ENCODE measurements around the gene NRF1. TPM values are rescaled to one million over a fixed set of nuclear protein-coding genes. Genes with fewer than 3 reads are reported as not detected.
"Not testable (repeated sequence)": the region's sequence is repeated elsewhere in the genome, so short reads cannot be mapped to it uniquely, and the experiment has no call there.

The NRF1 gene
- total and polyA plus RNA-seq, 4 donors = 4.9 to 23.4 (median 14.3) TPM

GRCh38 chr7:129630341-129630740, 18.8 kb downstream of the NRF1 start:
- H3K27ac ChIP-seq (ENCODE audit: low read depth in 1 of 2, low read length in 2 of 2) = no peak overlapping the region
- no peaks in the 10 kb centered on the region for H3K27me3 ChIP-seq (ENCODE audit: control insufficient read depth in 1 of 2, insufficient read depth in 2 of 2, low read length in 1 of 2)
- intact Hi-C loops (cut with DNase I) = loop anchor here in 1 of 2 donors (10.0 kb wide), 1 partner anchor 266 kb away; no protein-coding TSS in a partner anchor
- no peaks in the 10 kb centered on the region for H3K36me3 ChIP-seq (ENCODE audit: control insufficient read depth in 1 of 2, insufficient read depth in 2 of 2, low read length in 1 of 2)
- no peaks in the 10 kb centered on the region for H3K9me3 ChIP-seq (ENCODE audit: control insufficient read depth, low read length)
- DNase-seq = no peak
- no peak for ATAC-seq (ENCODE audit: low FRiP score)
- no peak overlapping the region for H3K4me3 ChIP-seq (ENCODE audit: low read length in 2 of 2)
- WGBS, 2 donors = 56 to 61% methylated on average over 2 of the region's 2 CpGs
- no peaks in the 10 kb centered on the region for H3K4me1 ChIP-seq (ENCODE audit: control insufficient read depth in 1 of 2, insufficient read depth in 2 of 2, low read length in 2 of 2)

- intact Hi-C loops (cut with DNase I) = loop anchor here in 1 of 2 donors (10.0 kb wide), 1 partner anchor 270 kb away; no protein-coding TSS in a partner anchor
- H3K27me3 ChIP-seq (ENCODE audit: control insufficient read depth in 1 of 2, insufficient read depth in 2 of 2, low read length in 1 of 2) = no peaks in the 10 kb centered on the region
- no peak for DNase-seq
- no peak for ATAC-seq (ENCODE audit: low FRiP score)
- H3K27ac ChIP-seq (ENCODE audit: low read depth in 1 of 2, low read length in 2 of 2) = no peak overlapping the region
- 83 to 87% methylated on average over 2 of the region's 2 CpGs for WGBS, 2 donors
- H3K4me1 ChIP-seq (ENCODE audit: control insufficient read depth in 1 of 2, insufficient read depth in 2 of 2, low read length in 2 of 2) = no peaks in the 10 kb centered on the region
- H3K9me3 ChIP-seq (ENCODE audit: control insufficient read depth, low read length) = no peaks in the 10 kb centered on the region
- no peak overlapping the region for H3K4me3 ChIP-seq (ENCODE audit: low read length in 2 of 2)
- no peaks in the 10 kb centered on the region for H3K36me3 ChIP-seq (ENCODE audit: control insufficient read depth in 1 of 2, insufficient read depth in 2 of 2, low read length in 1 of 2)
Observed at GRCh38 chr7:129634361-129635034, 23.0 kb downstream of the NRF1 start.

- Histone ChIP-seq H3K36me3 (ENCODE audit: control insufficient read depth in 1 of 2, insufficient read depth in 2 of 2, low read length in 1 of 2) (no peaks in the 10 kb centered on the region), H3K4me3 (ENCODE audit: low read length in 2 of 2) (no peak overlapping the region), H3K4me1 (ENCODE audit: control insufficient read depth in 1 of 2, insufficient read depth in 2 of 2, low read length in 2 of 2) (no peaks in the 10 kb centered on the region), H3K27me3 (ENCODE audit: control insufficient read depth in 1 of 2, insufficient read depth in 2 of 2, low read length in 1 of 2) (no peaks in the 10 kb centered on the region), H3K9me3 (ENCODE audit: control insufficient read depth, low read length) (no peaks in the 10 kb centered on the region), H3K27ac (ENCODE audit: low read depth in 1 of 2, low read length in 2 of 2) (no peak overlapping the region)
- intact Hi-C loops (cut with DNase I) = loop anchor here in 1 of 2 donors (10.0 kb wide), 1 partner anchor 271 kb away; no protein-coding TSS in a partner anchor
- DNase-seq (peak in 1 of 2 donors; percentile 67), ATAC-seq (ENCODE audit: low FRiP score) (peak; percentile 63)
- whole genome bisulfite sequencing, 2 donors = 21 to 26% methylated on average over 6 of the region's 6 CpGs
Observed at GRCh38 chr7:129635300-129636029, 23.9 kb downstream of the NRF1 start.

GRCh38 chr7:129636030-129636550, 24.6 kb downstream of the NRF1 start:
- not testable (repeated sequence) for H3K27ac ChIP-seq (ENCODE audit: low read depth in 1 of 2, low read length in 2 of 2); H3K4me1 ChIP-seq (ENCODE audit: control insufficient read depth in 1 of 2, insufficient read depth in 2 of 2, low read length in 2 of 2); H3K27me3 ChIP-seq (ENCODE audit: control insufficient read depth in 1 of 2, insufficient read depth in 2 of 2, low read length in 1 of 2); H3K4me3 ChIP-seq (ENCODE audit: low read length in 2 of 2); DNase-seq; H3K9me3 ChIP-seq (ENCODE audit: control insufficient read depth, low read length); H3K36me3 ChIP-seq (ENCODE audit: control insufficient read depth in 1 of 2, insufficient read depth in 2 of 2, low read length in 1 of 2); ATAC-seq (ENCODE audit: low FRiP score)
- 85 to 86% methylated on average over 5 of the region's 5 CpGs for WGBS, 2 donors
- intact Hi-C loops (cut with DNase I) = loop anchor here in 1 of 2 donors (10.0 kb wide), 1 partner anchor 271 kb away; no protein-coding TSS in a partner anchor

- H3K4me3 ChIP-seq (ENCODE audit: low read length in 2 of 2) = no peak overlapping the region
- no peak for ATAC-seq (ENCODE audit: low FRiP score)
- no peak overlapping the region for H3K27ac ChIP-seq (ENCODE audit: low read depth in 1 of 2, low read length in 2 of 2)
- no peaks in the 10 kb centered on the region for H3K9me3 ChIP-seq (ENCODE audit: control insufficient read depth, low read length)
- WGBS, 2 donors = 91 to 92% methylated on average over 4 of the region's 4 CpGs
- intact Hi-C loops (cut with DNase I) = loop anchor here in 1 of 2 donors (10.0 kb wide), 1 partner anchor 272 kb away; no protein-coding TSS in a partner anchor
- no peaks in the 10 kb centered on the region for H3K4me1 ChIP-seq (ENCODE audit: control insufficient read depth in 1 of 2, insufficient read depth in 2 of 2, low read length in 2 of 2)
- no peak for DNase-seq
- H3K27me3 ChIP-seq (ENCODE audit: control insufficient read depth in 1 of 2, insufficient read depth in 2 of 2, low read length in 1 of 2) = no peaks in the 10 kb centered on the region
- H3K36me3 ChIP-seq (ENCODE audit: control insufficient read depth in 1 of 2, insufficient read depth in 2 of 2, low read length in 1 of 2) = no peaks in the 10 kb centered on the region
Observed at GRCh38 chr7:129636641-129637040, 25.1 kb downstream of the NRF1 start.

GRCh38 chr7:129640400-129640799, 28.9 kb downstream of the NRF1 start:
- WGBS, 2 donors = 67 to 74% methylated on average over 2 of the region's 2 CpGs
- no peak for DNase-seq
- no peak overlapping the region for H3K4me3 ChIP-seq (ENCODE audit: low read length in 2 of 2)
- H3K36me3 ChIP-seq (ENCODE audit: control insufficient read depth in 1 of 2, insufficient read depth in 2 of 2, low read length in 1 of 2) = no peaks in the 10 kb centered on the region
- no peaks in the 10 kb centered on the region for H3K9me3 ChIP-seq (ENCODE audit: control insufficient read depth, low read length)
- no peaks in the 10 kb centered on the region for H3K27me3 ChIP-seq (ENCODE audit: control insufficient read depth in 1 of 2, insufficient read depth in 2 of 2, low read length in 1 of 2)
- ATAC-seq (ENCODE audit: low FRiP score) = no peak
- H3K27ac ChIP-seq (ENCODE audit: low read depth in 1 of 2, low read length in 2 of 2) = no peak overlapping the region
- intact Hi-C loops (cut with DNase I) = loop anchor here (5.0 to 10.0 kb wide), 2 partner anchors 156 to 273 kb away; no protein-coding TSS in a partner anchor
- no peaks in the 10 kb centered on the region for H3K4me1 ChIP-seq (ENCODE audit: control insufficient read depth in 1 of 2, insufficient read depth in 2 of 2, low read length in 2 of 2)

- no peak overlapping the region for H3K27ac ChIP-seq (ENCODE audit: low read depth in 1 of 2, low read length in 2 of 2)
- H3K4me3 ChIP-seq (ENCODE audit: low read length in 2 of 2) = no peak overlapping the region
- no peaks in the 10 kb centered on the region for H3K9me3 ChIP-seq (ENCODE audit: control insufficient read depth, low read length)
- DNase-seq = no peak
- no peaks in the 10 kb centered on the region for H3K4me1 ChIP-seq (ENCODE audit: control insufficient read depth in 1 of 2, insufficient read depth in 2 of 2, low read length in 2 of 2)
- ATAC-seq (ENCODE audit: low FRiP score) = no peak
- intact Hi-C loops (cut with DNase I) = loop anchor here (5.0 to 10.0 kb wide), 2 partner anchors 158 to 276 kb away; no protein-coding TSS in a partner anchor
- no peaks in the 10 kb centered on the region for H3K36me3 ChIP-seq (ENCODE audit: control insufficient read depth in 1 of 2, insufficient read depth in 2 of 2, low read length in 1 of 2)
- no peaks in the 10 kb centered on the region for H3K27me3 ChIP-seq (ENCODE audit: control insufficient read depth in 1 of 2, insufficient read depth in 2 of 2, low read length in 1 of 2)
- 82 to 84% methylated on average over 4 of the region's 4 CpGs for WGBS, 2 donors
Observed at GRCh38 chr7:129642871-129643549, 31.5 kb downstream of the NRF1 start.

GRCh38 chr7:129643550-129644170, 32.1 kb downstream of the NRF1 start:
- H3K4me1 ChIP-seq (ENCODE audit: control insufficient read depth in 1 of 2, insufficient read depth in 2 of 2, low read length in 2 of 2) = no peaks in the 10 kb centered on the region
- intact Hi-C loops (cut with DNase I) = loop anchor here (5.0 to 10.0 kb wide), 2 partner anchors 159 to 276 kb away; no protein-coding TSS in a partner anchor
- H3K9me3 ChIP-seq (ENCODE audit: control insufficient read depth, low read length) = no peaks in the 10 kb centered on the region
- H3K27me3 ChIP-seq (ENCODE audit: control insufficient read depth in 1 of 2, insufficient read depth in 2 of 2, low read length in 1 of 2) = no peaks in the 10 kb centered on the region
- H3K27ac ChIP-seq (ENCODE audit: low read depth in 1 of 2, low read length in 2 of 2) = no peak overlapping the region
- DNase-seq = no peak
- WGBS, 2 donors = 76% methylated on average over 6 of the region's 6 CpGs
- H3K36me3 ChIP-seq (ENCODE audit: control insufficient read depth in 1 of 2, insufficient read depth in 2 of 2, low read length in 1 of 2) = no peaks in the 10 kb centered on the region
- no peak overlapping the region for H3K4me3 ChIP-seq (ENCODE audit: low read length in 2 of 2)
- no peak for ATAC-seq (ENCODE audit: low FRiP score)

Data from aorta (tissue), 5 donors.